Measurements from ENCODE around the gene PYY.
"Not testable (repeated sequence)": the region's sequence is repeated elsewhere in the genome, so short reads cannot be mapped to it uniquely, and the experiment has no call there.

Gene PYY

DNA sequence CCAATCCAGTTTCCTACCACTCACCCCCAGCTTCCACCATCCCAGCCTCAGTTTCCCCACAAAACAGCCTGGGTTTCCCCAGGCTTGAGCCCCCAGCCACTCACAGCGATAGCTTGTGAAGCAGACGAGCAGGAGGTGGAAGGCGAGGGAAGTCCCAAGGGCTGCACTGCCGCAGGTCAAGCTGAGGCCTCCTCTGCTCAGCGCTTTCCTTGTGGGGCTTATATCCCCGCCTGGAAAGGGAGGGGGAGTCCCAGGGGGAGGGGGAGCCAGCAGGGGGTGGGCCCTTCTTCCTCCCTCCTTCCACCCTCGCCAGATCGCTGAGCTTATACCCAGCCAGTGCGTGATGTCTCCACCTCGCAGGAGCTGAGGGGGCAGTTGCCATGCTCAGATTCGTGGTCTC lies at the start of gene PYY:
PYY (minus strand) TSS at position 195 of the 400 bp plus-strand sequence. CDS start 457 bp downstream, outside the sequence.
- no peak for DNase-seq

DNA sequence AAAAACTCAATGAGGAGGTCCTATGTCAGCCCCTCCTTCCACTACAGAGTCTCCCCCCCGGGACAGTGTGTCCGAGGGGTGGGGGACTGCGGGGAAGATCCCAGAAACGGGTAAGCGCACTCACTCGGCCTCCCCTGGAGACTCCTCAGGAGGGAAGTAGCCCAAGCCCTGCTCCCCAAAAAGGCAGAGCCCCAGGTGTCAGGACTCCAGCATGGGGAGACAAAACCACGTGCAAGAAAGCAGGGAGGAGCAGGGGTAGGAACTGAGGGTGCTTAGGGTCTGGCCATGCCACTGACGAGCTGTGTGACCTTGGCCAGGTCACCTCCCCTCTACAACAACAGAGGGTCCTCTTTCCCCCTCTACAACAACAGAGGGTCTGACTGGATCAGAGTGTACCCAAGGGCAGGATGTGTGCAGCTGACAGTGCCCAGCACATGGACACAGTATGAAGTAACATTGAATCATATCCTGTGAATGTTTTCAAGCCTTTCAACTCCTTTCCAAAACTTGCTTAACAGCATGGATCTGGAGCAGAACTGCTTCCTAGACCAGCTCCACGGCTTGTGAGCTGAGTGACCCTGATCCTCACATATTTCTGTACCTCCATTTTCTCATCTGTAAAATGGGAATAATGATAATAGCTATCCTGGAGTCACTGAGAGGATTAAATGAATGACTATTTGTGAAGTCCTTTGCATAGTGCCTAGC lies 48.6 kb upstream of the PYY start:
- DNase-seq = no peak

DNA sequence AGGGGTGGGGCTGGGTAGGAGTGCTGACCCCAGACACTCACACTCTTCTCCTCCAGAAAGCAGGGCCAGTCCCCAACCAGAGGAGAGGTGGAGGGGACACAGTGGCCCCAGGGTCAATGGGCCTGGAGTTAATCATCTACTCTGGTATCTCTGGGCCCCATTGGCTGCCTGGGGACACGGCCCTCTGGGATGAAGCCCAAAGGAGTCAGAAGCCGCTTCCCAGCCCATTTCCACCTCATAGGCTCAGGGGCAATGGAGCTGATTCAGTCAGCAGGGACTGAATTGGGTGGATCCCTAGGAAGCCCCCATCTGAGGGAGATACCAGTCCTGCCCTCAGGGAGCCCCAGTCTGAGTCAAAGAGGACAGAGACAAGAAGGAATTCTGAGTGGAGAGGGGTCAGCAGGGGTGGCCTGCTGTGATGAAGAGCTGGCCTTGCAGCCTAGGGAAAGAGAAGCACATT lies 47.8 kb upstream of the PYY start:
- DNase-seq = no peak

DNA sequence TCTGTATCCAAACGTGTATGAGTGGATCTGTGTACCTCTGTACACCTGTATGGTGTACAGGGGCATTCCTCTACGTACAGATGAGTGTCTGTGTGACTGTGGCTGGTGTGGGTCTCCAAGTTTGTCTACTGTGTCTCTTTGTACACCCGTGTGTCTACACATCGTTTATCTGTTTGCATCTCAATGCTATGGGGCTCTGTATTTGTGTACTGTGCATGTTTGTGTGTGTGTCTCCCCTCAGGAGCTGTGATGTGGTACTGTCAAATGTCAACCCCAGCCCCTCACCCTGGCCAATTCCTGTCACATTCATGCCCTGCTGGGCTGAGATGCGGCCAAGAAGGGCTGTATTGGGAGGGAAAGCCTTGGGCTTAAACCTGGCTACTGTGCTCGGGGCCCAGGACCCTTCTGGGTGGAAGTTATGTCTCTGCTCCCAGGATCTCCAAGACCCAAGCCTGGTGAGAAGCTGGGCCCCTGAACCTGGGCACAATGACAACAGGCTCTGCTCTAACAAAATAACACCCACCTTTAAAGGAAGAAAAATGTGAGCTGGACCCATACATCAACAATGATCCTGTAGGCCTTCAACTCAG lies 47.2 kb upstream of the PYY start:
- DNase-seq = no peak

DNA sequence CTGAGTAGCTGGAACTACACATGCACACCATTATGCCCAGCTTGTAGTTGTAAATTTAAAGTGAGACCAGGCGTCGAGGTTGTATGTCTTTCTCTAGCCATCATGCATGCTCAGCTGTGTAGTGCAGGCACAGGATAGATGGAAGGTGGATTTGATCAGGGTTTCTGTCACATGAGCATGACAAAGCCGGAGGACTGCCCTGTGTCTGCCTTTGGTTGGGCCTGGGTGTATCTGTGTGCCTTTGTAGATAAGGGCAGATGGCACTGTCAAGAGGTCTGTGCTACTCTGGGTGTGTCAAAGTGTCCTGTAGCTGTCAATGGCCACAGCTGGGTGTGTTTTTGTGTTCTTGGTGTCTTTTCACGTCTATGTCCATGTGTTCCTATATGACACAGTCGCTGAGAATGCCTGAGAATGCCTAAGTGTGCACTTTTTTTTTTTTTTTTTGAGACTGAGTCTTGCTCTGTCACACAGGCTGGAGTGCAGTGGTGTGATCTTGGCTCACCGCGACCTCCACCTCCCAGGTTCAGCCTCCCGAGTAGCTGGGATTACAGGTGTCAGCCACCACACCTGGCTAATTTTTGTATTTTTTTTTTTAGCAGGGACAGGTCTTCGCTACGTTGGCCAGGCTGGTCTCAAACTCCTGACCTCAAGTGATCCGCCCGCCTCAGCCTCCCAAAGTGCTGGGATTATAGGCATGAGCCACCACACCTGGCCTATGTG lies 46.6 kb upstream of the PYY start:
- no peak for DNase-seq

DNA sequence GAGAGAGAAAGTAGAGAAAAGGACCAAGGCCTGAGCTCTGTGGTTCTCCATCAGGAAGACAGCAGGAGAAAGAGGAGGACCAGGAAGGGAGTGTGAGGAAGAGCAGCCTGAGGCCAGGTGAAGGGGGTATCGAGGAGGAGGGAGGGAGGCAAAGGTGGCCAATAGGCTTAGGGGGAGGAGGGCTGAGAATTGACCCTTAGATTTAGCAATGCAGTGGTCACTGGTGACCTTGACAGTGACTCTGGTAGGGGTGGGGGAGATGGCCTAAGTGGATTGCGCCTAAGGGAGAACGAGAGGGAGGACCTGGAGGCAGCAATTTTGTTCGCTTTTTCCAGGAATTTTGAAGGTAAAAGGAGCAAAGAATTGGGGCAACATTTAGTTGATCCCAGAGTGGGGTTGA lies 45.3 kb upstream of the PYY start:
- no peak for DNase-seq

DNA sequence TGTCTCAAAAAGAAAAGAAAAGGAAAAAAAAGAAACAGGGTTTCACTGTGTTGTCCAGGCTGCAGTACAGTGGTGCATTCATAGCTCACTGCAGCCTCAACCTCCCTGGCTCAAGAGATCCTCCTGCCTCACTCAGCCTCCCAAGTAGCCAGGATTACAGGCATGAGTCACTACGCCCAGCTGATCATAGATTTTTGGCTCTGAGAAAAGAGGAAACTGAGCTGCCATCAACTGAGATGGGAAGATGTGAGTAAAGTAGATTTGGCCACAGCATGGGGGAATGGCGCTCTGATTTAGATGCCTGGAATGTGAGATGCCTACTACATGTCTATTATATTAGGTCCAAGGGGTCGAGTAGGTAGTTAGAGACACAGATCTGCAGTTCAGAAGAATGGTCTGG lies 44.8 kb upstream of the PYY start:
- no peak for DNase-seq

DNA sequence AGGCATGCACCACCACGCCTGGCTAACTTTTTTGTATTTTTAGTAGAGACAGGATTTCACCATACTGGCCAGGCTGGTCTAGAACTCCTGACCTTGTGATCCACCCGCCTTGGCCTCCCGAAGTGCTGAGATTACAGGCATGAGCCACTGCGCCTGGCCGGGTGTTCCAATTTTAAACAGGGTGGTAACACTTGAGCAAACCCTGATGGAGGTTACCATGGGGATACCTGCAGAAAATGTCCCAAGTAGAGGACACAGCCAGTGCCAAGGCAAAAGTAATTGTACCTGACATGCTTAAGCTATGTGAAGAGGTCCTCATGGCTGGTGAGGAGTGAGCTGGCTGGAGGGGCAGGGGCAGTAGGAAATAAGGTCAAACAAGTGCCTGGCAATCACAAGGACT lies 43.4 kb upstream of the PYY start:
- DNase-seq = not testable (repeated sequence)

DNA sequence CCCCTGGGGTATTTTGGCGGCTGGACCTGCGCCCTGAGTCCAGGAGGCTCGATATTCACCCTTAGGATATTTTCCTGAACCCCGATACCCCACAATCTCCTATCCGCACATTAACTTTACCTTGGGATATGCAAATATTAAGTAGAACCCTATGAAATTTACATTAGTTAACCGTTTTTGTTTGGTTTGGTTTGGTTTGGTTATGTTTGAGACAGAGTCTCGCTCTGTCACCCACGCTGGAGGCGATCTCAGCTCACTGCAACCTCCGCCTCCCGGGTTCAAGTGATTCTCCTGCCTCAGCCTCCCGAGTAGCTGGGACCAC lies 41.4 kb upstream of the PYY start:
- no peak for DNase-seq

DNA sequence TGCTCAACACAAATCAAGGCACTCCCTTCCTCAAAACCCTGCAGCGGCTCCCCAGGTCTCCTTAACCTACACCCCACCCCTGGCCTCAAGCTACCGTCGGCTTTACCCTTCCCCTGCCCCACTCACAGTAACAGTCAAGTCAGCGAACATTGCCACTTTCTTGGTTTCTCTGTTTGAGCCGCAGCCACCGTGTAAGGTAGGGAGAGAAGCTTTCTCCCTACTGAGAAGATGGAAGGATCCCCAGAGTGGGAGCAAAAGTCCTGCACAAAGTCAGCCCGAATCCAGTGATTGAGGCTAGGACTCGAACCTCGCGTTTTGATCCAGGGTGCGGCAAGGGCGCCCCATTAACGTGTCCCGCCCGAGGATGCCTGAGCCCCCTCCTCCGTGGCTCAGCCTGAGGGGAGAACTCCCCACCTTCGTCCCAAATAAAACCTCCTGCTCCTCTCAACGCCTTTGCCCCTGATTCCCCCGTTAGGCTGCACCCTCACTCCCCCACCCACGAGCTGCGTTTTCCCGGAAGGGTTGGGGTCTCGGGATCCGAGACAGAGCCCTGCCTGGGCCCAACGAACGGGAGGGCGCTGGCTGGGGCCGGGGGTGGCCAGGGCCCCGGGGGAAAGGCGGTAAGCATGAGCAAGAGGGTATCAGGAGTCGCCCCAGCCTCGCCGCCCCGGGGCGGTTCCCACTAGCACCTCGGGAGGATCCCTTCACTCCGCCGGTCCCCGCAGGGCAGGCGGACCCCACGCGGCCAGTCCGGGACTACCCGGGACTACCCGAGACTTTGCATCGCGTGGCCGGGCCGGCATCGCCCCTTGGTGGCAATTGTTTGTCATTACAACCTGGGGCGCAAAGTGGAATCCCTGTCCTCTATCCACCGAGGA lies 40.8 kb upstream of the PYY start:
- DNase-seq = peak; percentile 66 to 69

DNA sequence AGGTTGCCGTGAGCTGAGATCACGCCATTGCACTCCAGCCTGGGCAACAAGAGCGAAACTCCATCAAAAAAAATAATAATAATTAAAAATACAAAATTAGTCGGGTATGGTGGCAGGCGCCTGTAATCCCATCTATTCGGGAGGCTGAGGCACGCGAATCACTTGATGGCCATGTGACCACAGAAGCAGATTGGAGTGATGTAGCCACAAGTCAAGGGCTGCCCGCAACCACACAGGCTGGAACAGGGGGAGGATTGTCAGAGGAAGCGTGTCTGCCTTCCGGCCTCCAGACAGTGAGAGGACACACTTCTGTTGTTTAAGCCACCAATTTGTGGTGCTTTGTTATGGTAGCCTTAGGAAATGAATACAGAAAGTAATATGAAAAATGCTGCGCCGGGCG lies 38.9 kb upstream of the PYY start:
- DNase-seq = no peak

DNA sequence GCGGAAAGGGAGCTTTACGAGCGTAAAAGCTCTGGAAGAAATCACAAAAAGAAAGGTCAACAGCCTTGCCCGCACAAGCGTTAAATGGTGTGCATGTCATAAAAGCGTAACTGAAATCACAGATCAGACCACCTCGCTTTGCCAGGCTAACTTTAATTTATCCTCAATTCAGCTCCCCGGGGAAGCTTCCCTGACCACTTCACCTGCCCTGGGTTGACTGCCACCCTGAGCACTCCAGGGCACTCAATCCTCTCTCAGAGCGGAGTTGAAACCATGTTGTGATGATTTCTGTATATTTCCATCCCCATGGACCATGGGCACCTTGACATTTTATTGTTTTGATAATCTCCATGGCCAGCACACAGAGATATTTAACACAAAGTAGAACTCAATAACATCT lies 34.6 kb upstream of the PYY start:
- DNase-seq = no peak

DNA sequence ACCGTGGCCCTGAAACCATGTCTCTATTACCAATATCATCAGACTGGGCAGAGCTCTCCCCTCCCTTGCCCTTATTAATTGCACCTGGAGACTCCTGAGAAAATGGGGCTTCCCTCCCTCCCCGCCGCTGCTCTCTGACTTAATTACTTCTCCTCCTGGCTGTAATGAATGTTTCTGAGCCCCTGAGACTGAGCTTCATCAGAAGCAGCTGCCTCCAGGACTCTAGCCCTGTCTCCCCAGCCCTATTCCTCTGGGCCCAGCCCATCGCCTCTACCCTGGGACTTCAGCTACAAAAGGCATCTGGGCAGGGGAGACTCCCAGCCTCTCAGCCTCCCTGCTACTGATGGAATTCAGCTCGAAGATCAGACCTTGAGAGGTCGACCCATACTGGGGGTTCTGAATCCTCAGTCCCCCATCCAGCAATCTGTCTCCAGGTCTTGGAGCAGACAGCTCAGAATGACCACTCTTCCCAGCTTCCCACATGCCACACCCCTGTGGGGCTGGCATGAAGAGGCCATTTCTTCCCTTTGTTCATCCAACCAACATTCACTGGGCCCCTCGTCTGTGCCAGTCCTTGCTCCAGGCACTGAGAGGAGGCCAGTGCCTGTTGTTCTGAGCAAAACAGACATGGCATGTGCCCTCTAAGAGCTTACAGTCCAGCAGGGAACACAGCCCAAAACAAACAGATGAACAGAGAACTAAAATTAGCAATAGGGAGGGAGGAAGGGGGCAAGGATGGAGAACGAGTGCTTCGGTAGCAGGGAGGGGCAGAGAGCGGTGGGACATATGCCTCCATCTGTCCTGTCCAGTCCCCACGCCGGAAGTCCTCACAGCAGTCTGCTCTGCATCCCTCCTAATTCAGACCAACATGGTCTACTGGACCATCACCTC lies 33.6 kb upstream of the PYY start:
- no peak for DNase-seq

DNA sequence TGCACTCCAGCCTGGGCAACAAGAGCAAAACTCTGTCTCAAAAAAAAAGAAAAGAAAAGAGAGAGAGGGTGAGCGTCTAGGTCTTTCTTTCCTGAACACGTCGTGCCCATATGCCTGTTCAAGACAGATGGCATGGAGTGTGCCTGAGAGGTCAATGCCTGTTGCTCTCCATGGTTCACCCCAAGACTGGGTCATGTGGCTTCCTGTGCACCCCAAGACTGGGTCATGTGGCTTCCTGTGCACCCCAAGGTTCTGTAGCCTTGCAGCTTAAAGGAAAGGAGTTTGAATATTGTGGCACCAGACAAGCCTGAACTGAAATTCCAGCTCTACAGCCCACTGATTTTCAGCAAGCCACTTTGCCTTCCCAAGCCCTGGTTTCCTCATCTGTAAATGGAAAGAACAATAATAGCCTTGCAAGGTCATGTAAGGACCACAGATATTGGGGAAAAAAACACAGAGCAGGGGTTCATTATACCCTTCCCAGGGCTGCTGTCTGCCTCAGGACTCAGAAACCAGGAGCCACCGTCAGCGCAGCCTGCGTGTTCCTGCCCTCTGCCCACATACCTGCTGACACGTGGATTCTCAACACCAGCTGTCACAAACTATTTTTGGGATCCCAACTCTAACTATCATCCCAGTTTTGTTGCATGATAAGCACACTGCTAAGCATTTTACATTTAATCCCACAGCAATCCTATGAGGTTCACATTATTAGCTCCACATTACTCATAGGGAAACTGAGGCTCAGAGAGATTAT lies 32.7 kb upstream of the PYY start:
- no peak for DNase-seq

DNA sequence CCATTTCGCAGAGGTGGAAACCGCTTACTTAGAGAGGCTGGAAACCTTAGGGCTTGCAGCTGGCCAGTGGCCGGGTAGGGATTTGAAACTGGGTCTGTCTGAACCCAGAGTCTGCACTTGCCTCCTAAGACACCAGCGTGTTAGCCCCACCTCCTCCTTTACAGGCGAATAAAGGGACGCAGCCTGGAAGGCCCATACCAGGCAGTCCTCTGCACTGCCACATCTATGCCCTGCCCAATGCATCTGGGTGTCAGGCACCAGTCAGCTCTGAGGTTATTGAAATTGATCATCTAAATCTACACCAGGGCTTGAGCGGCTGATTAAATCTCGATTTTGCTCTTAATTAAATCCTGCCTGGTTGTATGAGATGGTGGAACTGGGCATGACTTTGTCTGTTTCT lies 30.8 kb upstream of the PYY start:
- DNase-seq = no peak

DNA sequence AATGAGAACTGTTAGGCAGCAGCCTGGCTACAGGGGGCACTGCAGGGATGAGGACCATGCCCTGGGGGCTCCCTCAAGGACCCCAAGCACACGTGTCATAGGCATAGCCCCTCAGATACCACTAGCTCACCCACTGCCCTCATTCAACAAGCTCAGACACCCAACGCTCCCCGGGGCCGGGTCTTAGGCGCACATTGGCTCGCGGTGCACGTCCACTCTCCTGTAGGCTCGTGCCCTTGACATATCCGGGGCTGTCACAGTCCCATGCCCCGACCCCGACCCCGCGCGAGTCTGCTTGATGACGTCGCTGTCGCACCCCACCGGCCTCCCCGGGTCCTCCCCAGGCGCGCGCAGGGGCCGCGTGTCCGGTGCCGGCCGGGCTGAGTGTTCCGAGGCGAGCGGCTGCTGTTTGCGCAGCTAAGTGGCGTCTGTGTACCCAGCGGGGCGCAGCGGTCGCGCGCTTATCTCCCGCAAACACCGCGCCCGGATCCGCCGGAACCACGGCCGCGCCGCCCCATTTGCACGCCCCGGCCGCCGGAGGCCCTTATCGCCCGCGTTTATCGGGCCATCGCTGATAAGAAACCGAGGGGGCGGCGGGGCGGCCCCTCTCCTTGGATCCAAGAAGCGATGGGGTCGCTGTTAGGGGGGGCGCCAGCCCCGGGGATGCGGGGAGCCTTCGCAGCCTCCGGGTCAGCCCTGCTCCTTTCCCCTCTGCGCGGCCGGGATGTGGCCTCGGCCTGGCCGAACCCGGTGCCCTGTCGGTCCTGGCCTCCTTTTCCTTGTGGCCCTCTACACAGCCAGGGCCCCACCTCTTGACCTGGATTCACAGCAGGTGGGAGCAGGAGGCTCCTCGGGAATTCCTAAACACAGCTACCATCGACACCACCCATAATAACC lies 30.0 kb upstream of the PYY start:
- DNase-seq = no peak

DNA sequence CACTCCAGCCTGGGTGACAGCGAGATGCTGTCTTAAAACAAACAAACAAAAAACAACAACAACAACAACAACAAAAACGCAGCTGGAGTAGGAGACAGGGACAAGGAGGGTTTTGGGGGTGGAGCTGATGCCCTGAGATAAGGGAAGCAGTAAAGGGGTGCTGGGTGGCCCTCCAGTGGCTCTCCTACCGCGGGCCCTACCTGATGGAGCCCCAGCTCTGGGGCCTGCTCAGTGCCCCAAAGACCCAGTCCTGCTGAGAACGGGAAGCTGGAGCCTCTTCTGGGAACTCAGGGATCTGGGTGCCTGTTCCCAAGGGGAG lies 29.4 kb upstream of the PYY start:
- DNase-seq = no peak

DNA sequence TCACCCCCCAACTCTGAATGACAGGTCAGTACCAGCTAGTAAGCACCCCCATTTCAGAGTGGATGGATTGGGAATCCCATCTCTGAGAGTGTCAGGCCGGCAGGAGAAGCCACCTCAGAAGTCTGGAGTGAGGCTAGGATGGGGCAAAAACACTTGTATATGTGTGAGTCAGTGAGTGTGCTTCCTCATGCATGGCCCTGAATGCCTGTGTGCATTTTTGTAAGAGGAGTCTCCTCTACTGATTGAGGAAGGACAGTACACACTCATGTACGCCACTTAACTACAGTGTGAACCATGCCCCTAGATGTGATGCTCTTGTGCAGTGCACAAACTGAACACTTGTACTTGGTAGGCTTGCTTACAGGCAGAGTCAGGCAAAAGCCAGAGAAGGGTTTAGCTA lies 28.4 kb upstream of the PYY start:
- DNase-seq = no peak

DNA sequence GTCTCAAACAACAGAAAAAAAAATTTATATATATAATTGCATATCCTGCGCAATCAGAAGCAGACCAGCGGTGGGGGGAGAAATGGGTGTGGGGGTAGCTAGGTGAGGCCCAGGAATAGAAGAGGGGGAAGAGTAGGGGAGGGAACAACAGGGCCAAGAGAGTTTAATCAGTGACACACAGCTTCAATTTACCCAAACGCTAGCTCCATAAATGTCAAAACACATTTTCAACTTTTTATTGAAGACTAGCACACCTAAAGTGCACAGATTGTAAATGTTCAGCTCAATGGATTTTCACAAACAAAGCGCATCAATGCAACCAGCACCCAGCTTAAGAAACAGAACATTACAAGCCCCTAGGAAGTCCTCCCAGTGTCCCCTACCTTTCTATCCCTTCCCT lies 25.9 kb upstream of the PYY start:
- DNase-seq = no peak

DNA sequence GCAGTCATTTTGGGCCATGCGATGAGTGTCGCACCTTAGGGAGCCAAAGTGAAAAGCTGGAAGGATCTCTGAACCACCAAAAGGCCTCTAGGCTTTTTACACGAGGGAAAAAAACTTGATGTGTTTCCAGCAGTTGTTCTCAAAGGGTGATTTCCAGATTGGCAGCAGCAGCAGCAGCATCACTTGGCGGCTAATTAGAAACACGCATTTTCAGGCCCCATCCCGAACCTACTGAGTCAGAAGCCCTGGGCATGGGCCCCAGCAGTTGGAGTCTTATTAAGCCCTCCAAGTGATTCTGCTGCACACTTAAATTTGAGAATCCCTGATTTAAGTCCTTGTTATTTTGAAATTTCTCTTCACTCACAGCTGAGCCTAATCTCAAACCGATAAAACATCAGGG lies 25.3 kb upstream of the PYY start:
- DNase-seq = no peak

DNA sequence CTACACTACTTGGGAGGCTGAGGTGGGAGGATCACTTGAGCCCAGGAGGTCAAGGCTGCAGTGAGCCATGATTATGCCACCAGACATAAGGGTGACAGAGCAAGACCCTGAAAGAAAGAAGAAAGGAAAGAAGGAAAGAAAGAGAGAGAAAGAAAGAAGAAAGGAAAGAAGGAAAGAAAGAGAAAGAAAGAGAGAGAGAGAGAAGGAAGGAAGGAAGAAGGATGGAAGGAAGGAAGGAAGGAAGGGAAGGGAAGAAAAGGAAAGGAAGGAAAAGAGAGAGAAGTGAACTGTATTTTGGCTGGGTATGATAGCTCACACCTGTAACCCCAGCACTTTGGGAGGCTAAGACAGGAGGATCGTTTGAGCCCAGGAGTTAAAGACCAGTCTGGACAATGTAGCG lies 24.3 kb upstream of the PYY start:
- DNase-seq = no peak

Measured in CD4-positive, alpha-beta T cell treated with Interleukin-4 for 1 hour (primary cell).